T-helper 2 cell (primary cell): ENCODE results near the gene CACHD1.

Source experiments
- DNase-seq, 5 experiments: peaks; one replicate each; pipeline versions ENCODE4 v3.0.0 to v3.0.0-alpha.2; 2012 to 2022

The CACHD1 gene

DNA sequence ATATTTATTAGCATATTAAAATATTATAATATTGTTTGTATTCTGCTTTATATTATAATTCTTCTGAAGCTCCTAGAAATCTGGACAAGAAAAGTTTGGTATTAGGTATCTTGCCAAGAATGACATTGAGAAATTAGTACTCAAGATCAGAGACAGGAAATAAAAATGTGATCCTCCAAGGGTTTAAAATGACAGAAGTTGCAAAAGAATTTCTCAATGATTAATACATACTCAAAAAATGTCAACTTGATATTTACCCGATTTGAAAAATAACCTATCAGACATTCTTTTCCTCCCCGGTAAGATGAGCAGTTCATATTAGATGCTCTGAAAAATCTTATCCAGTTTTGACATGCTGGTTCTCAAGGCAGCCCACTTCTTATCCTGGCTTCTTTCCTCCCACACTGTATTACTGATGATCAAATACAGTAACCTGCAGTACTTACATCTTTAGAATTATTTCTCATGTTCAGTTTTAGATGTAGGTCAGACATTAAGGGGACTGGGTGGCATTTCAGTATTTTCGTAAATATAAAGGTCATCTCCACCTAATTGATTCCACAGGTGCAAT lies 55.3 kb downstream of the CACHD1 start:
- no peak for DNase-seq

GRCh38 chr1:64526312-64526711 lies 56.4 kb downstream of the CACHD1 start:
- no peak for DNase-seq

DNA sequence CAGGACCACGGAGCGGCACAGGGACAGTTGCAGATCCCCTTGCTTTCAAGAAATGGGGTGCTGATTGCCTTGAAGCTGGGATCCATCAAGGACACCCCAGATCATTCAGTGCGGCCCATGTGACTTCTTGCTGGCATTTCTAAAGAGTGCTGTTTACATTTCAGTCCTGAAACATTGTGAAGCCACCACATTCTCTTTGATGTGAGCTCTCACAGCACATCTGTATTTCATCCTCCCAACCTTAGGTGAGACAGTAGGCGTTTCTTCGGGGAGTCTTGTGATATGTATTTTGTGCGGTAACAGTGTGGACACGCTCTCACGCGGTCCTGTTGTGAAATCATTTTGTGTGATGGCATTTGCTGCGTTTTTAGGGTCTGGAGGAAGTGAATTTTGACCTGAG lies 57.2 kb downstream of the CACHD1 start:
- DNase-seq, result no peak

DNA sequence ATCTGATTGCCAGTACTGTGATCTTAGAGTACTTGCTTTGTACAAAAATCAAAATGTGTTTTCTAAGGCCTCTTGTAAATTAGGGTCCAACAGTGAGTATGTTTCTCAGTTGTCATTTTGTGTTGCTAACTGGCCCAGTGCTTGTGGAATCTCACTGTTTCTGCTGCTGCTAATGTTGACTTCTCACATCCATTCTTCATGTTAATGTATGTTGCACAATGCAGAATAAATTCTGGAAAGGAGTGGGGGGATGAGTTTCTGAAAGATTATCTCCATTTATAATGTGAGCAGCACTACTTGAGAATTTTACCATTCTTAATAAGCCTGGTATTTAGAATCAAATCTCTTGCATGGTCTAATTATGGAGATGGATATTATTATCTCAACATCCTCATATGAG lies 57.9 kb downstream of the CACHD1 start:
- DNase-seq, result no peak

DNA sequence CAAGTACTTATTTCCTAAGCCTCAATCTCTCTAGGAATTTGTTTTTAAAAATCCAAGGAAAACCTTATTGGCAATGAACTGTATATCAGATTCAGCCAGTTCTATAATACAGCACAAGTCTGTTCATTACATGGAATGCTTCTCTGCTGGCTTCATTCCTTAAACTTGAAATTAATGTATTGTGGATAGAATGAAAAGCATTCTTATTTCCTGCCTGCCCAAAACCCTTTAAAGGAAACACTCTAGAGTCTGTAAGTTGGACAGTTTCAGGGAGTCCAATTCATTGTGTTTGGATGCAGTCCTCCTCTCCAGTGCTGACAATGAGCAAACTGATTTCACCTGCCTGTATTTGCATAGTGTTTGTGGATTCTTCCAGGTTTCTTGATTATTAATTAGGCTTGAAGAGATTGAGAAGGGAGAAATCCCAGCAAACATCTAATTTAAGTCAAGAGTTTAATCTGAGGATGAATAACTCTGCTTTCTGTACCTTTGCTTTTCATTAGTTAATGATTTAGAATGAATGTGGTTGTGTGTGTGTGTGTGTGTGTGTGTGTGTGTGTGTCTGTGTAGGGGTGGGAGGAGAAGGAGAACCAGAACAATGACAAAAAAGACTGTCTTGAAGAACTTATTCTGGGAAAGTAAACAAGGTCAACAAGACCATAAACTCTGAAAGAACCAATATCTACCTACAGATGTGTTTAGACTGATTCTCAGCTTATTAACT lies 61.2 kb downstream of the CACHD1 start:
- no peak for DNase-seq

- peak in 1 of 5 experiments; percentile 22 for DNase-seq
Observed at GRCh38 chr1:64532646-64533045, 62.7 kb downstream of the CACHD1 start.

GRCh38 chr1:64535938-64536835 lies 66.3 kb downstream of the CACHD1 start:
- no peak for DNase-seq

GRCh38 chr1:64536836-64537490 lies 67.0 kb downstream of the CACHD1 start:
- no peak for DNase-seq

DNA sequence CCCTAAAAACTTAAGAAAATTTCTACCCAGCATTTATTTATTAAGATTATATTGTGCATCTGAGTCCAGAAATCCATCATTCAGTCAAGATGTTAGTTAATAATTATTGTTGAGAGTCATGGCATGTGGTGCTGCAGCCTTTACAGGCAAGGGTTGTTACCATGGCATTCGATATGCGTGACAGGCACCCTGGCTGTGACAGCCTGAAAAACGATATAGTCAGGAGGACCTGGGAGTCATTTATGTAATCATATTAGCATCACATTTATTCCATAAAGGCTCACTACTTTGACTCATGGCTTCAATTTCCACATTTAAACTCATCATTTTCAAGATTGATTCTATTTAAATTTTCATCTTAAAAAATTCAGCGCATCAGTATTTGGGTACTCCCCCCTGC lies 68.0 kb downstream of the CACHD1 start:
- no peak for DNase-seq

DNA sequence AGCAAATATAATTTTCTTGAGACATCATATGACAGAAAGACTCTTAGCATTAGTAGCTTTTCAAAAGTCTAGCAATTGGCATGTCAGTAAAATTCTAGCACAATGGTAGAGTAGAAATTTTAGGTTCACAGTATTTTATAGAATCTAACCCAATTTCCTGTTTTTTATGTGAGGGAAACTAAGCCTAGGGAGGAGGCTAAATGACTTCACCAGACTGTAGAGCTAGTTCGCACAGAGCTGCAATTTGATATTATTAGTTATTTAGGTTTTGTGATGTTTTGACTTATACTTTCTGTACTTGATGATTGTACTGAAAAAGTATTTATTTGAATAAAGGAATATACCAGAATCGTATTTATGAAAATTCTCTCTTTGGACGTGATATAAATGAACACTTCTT lies 68.5 kb downstream of the CACHD1 start:
- DNase-seq, result no peak

DNA sequence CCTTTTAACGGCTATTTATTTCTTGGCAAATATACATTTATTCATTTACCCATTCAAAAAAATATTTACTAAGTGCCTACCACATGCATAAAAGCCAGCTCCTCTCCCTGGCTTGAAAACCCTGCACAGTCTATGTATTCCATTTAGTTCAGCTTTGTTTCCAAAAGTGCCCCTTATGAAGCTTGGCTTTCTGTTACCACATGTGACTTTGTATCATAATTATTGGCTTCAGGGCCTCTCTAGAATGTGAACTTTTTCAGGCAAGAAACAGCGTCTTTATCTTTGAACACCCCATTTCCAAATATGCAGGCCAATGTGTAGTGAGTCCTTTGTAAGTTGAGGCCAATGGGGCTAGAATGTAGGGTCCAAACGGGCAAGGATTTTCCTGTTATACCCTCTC lies 69.4 kb downstream of the CACHD1 start:
- no peak for DNase-seq

- DNase-seq, result no peak
Observed at GRCh38 chr1:64539781-64540218, 69.9 kb downstream of the CACHD1 start.

- DNase-seq, result no peak
Observed at GRCh38 chr1:64540265-64540791, 70.4 kb downstream of the CACHD1 start.

DNA sequence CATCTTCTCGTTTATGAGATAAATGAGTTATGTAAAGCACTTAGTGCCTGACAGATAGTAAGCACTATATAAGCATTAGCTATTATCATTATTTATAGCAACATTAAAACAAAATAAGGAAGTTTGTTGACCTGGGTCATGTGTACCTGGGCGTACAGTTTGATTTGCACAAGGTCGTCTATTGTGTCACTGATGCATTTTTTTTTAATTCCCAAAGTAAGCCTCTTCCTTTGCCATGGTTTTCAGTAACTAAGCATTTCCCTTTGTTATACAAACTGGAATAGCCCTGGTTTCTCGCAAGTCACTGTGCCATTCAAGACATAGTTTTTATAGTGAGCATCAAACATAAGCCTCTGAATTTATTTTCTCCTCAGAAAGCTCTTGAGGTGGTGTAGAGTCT lies 72.2 kb downstream of the CACHD1 start:
- DNase-seq, result no peak

DNA sequence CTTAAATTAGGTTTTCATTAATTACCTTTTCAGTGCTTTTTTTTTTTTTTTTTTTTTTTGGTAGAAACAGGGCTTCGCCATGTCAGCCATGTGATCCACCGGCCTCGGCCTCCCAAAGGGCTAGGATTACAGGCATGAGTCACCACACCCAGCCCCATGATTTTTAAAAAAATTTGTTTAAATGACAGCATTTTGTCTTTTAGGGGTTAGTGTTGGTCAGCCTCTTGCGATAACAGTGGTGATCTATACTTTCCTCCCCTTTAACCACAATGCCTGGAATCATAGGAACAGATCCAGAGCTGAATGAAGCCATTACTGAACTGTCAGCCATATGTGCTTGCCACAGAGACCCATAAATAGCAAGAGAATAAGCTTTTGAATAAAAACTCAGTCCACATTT lies 73.9 kb downstream of the CACHD1 start:
- DNase-seq, result no peak

GRCh38 chr1:64545118-64545843 lies 75.4 kb downstream of the CACHD1 start:
- DNase-seq, result peak in 1 of 5 experiments; percentile 45

- no peak for DNase-seq
Observed at GRCh38 chr1:64546013-64546412, 76.1 kb downstream of the CACHD1 start.

GRCh38 chr1:64549464-64550239 lies 79.7 kb downstream of the CACHD1 start:
- no peak for DNase-seq

- peak in 1 of 5 experiments; percentile 59 for DNase-seq
Observed at GRCh38 chr1:64550510-64550909, 80.6 kb downstream of the CACHD1 start.

- no peak for DNase-seq
Observed at GRCh38 chr1:64550946-64551605, 81.1 kb downstream of the CACHD1 start.

DNA sequence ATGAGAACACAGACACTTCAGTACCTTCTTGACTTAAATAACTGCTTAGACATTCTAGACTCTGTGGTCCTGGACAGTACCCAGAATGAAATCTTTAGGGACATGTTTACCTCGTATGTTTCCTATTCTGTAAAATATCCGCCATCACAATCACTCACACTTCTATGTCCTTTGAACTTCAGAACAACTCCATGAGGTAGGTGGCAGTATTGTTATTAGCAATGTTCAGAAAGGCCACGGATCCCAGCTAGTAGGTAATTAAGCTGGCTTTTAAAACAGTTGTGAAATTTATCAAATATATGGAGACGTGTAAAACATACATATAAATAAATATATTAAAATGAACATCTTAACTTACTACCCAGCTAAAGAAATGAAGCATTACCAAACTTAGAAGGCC lies 83.4 kb downstream of the CACHD1 start:
- no peak for DNase-seq
